ENCODE data around the gene ITIH5. TPM values are rescaled to one million over a fixed set of nuclear protein-coding genes. Genes with fewer than 3 reads are reported as not detected.

The ITIH5 gene
- total RNA-seq, 1 donor from 2014 or later, result 3.4 TPM

DNA sequence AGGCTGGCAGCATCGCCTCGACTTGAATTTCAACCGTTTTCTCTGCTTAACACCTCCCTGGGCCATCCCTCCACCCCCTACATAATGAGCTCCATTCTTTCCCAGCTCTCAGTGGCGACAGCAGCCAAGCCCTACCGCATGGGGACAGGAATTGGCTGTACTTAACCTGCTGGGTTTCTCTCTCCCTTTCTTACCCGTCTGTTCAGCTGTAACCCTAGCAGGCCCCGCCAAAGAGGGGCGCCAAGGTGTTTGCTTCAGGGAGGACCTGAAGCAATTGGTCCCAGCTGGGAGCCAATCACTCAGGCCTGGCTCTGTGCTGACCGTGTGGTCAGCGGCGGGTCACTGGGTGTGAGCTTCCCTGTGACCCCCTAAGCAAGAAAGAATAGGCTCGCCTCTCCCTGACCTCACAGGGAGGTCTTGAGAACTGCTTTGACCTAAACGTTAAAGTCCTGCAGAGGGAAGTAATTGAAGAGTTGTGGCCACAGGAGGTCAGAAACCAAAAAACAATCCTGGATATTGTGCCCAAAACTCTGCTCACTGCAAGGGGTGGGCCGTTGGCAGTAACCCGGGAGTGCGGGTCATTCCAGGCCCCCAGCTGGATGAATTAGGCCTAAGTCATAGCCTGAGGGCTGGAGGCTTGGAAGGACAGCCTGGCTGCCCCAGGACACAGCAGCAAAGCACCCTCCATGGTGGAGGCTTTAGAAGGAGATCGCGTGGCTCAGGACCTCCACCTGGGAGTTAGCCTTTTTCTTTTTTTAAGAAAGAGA, 114.6 kb downstream of the ITIH5 start:
- Mint-ChIP-seq H3K4me1 (ENCODE audit: low read depth) (peaks cover 28% of the 10 kb centered on the region), H3K4me3 (ENCODE audit: unreplicated experiment) (no peak overlapping the region), H3K27ac (ENCODE audit: unreplicated experiment) (no peak overlapping the region), H3K36me3 (ENCODE audit: low read depth) (no peaks in the 10 kb centered on the region), H3K27me3 (ENCODE audit: low read depth) (peaks cover 9% of the 10 kb centered on the region), H3K9me3 (ENCODE audit: low read depth) (no peaks in the 10 kb centered on the region)
- no peak for DNase-seq (ENCODE audit: low spot score)
- TF ChIP-seq, protein P1, sequence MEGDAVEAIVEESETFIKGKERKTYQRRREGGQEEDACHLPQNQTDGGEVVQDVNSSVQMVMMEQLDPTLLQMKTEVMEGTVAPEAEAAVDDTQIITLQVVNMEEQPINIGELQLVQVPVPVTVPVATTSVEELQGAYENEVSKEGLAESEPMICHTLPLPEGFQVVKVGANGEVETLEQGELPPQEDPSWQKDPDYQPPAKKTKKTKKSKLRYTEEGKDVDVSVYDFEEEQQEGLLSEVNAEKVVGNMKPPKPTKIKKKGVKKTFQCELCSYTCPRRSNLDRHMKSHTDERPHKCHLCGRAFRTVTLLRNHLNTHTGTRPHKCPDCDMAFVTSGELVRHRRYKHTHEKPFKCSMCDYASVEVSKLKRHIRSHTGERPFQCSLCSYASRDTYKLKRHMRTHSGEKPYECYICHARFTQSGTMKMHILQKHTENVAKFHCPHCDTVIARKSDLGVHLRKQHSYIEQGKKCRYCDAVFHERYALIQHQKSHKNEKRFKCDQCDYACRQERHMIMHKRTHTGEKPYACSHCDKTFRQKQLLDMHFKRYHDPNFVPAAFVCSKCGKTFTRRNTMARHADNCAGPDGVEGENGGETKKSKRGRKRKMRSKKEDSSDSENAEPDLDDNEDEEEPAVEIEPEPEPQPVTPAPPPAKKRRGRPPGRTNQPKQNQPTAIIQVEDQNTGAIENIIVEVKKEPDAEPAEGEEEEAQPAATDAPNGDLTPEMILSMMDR (IDR thresholded peaks at IDR 0.05), result no peak

DNA sequence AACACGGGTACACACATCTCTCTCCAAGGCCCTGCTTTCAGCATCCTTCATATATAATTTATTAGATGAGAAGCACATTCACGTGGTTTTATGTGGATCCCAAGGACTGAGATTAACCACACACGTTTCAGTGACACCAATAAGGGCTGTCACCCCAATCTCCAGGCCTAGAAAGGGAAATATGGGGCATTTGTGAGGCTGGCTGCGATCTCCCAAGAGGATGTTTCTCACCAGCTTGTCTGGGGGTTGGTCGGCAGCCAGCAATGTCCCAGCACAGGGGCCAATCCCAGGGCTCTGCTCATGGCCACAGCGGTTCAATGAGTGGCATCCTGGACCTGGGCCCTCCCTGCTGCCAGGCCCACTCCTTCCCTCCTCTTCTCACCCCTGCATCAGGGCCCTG, 115.5 kb downstream of the ITIH5 start:
- Mint-ChIP-seq H3K4me1 (ENCODE audit: low read depth) (peaks cover 21% of the 10 kb centered on the region), H3K9me3 (ENCODE audit: low read depth) (no peaks in the 10 kb centered on the region)

DNA sequence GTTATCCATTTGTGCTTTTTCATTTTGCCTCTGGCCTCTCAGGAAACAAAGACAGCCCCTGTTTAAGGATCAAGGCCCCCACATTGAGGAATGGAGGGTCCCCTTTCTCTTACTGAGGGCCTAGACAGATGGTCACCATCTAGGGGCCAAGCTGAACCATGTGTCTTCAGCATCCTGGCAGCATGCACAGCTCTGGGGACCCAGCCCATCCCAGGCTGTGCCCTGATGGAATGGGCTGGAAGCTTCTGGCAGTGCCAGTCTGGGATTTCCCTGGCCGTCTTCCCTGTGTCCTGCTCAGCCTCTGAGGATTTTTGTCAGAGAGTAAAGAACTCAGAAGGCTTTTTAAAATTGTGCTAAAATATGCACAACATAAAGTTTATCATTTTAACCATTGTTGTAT, 116.8 kb downstream of the ITIH5 start:
- no peak for DNase-seq (ENCODE audit: low spot score)
- no peak overlapping the region for H3K4me3 Mint-ChIP-seq (ENCODE audit: unreplicated experiment)
- TF ChIP-seq, protein P1 (IDR thresholded peaks at IDR 0.05), result no peak
- peaks cover 9% of the 10 kb centered on the region for H3K27me3 Mint-ChIP-seq (ENCODE audit: low read depth)
- no peaks in the 10 kb centered on the region for H3K36me3 Mint-ChIP-seq (ENCODE audit: low read depth)
- H3K4me1 Mint-ChIP-seq (ENCODE audit: low read depth), result peaks cover 10% of the 10 kb centered on the region
- no peak overlapping the region for H3K27ac Mint-ChIP-seq (ENCODE audit: unreplicated experiment)
- no peaks in the 10 kb centered on the region for H3K9me3 Mint-ChIP-seq (ENCODE audit: low read depth)

More for the DNA sequence above, 115.5 kb downstream of the ITIH5 start:
- Mint-ChIP-seq H3K36me3 (ENCODE audit: low read depth) (no peaks in the 10 kb centered on the region), H3K4me3 (ENCODE audit: unreplicated experiment) (no peak overlapping the region), H3K27me3 (ENCODE audit: low read depth) (peaks cover 9% of the 10 kb centered on the region), H3K27ac (ENCODE audit: unreplicated experiment) (no peak overlapping the region)
- TF ChIP-seq, protein P1 (IDR thresholded peaks at IDR 0.05), result no peak
- no peak for DNase-seq (ENCODE audit: low spot score)

DNA sequence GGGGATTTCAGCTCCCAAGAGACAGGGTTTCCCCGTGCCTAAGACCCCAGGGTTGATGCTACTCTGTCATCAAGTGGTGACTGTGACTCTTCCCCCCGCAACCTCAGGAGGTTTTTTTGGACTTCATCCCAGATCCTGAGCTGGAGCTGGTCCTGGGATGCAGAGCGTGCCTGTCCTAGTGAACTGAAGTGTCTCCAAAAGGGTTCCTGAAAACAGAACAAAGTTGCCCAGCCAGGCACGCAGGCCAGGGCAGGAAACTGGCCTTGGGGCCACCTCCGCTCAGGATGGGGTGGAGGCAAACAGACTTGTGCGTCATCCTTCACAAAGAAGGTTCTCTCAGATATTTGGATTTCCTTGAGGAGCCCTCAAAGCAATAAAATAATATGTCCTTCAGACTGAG, 118.9 kb downstream of the ITIH5 start:
- H3K27ac Mint-ChIP-seq (ENCODE audit: unreplicated experiment), result peak overlapping the region; percentile 20

DNA sequence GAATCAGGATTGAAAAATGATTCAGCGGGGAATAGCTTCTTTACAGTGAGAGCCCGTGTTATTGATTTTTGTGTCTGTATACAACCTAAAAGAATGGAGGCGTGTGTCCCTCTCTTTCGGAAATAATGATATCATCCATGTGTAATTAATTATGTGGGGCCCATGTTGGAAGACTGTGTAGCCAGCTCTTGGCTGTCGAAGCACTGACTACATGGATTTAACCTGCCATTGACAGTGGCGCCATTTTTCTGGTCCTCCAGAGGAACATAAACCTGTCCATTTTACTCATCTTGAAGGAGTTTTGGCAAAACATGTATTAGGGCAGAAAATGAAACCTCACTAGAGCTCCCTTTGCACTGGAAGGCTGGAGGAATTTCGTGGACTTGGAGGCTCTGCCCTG, 119.6 kb downstream of the ITIH5 start:
- Mint-ChIP-seq H3K9me3 (ENCODE audit: low read depth) (no peaks in the 10 kb centered on the region), H3K4me3 (ENCODE audit: unreplicated experiment) (no peak overlapping the region), H3K27ac (ENCODE audit: unreplicated experiment) (no peak overlapping the region), H3K4me1 (ENCODE audit: low read depth) (peaks cover 9% of the 10 kb centered on the region), H3K36me3 (ENCODE audit: low read depth) (no peaks in the 10 kb centered on the region), H3K27me3 (ENCODE audit: low read depth) (peaks cover 9% of the 10 kb centered on the region)
- TF ChIP-seq, protein P1 (IDR thresholded peaks at IDR 0.05), result no peak
- no peak for DNase-seq (ENCODE audit: low spot score)

More for the DNA sequence above, 118.9 kb downstream of the ITIH5 start:
- Mint-ChIP-seq H3K9me3 (ENCODE audit: low read depth) (no peaks in the 10 kb centered on the region), H3K36me3 (ENCODE audit: low read depth) (no peaks in the 10 kb centered on the region), H3K4me1 (ENCODE audit: low read depth) (peaks cover 9% of the 10 kb centered on the region), H3K27me3 (ENCODE audit: low read depth) (peaks cover 9% of the 10 kb centered on the region), H3K4me3 (ENCODE audit: unreplicated experiment) (no peak overlapping the region)
- DNase-seq (ENCODE audit: low spot score), result no peak
- TF ChIP-seq, protein P1 (IDR thresholded peaks at IDR 0.05), result no peak
